HCT116 (cell line): ENCODE data around the gene PIK3CD.

Source experiments
- EZH2 ChIP-seq: fragments of 200-600 bp; sonication (generic); IDR thresholded peaks from 2 replicates; pipeline ENCODE4 v1.6.1; 2017; ENCODE audit warnings: antibody characterized with exemption, mixed run types
- EZH2phosphoT487 ChIP-seq: fragments of 200-600 bp; IDR thresholded peaks from 2 replicates; pipeline ENCODE4 v1.6.1; 2018; ENCODE audit warnings: antibody characterized with exemption, borderline replicate concordance
- FOSL1 ChIP-seq: IDR thresholded peaks from 2 replicates; pipeline ENCODE4 v1.6.1; 2012; ENCODE audit warnings: low read depth
- JUND ChIP-seq: IDR thresholded peaks from 2 replicates; pipeline ENCODE4 v1.6.1; 2012
- POLR2A ChIP-seq: IDR thresholded peaks from 2 replicates; pipeline ENCODE4 v1.7.0; 2011; ENCODE audit warnings: borderline replicate concordance; ENCODE audit not compliant: insufficient read depth, insufficient read length; ENCODE audit errors: extremely low read depth
- POLR2AphosphoS5 ChIP-seq: IDR thresholded peaks from 2 replicates; pipeline ENCODE4 v1.6.1; 2011; ENCODE audit warnings: mild to moderate bottlenecking, low read depth, low read length, moderate library complexity
- RAD21 ChIP-seq: IDR thresholded peaks from 2 replicates; pipeline ENCODE4 v1.6.1; 2012; ENCODE audit warnings: low read depth, mild to moderate bottlenecking
- SIN3A ChIP-seq: IDR thresholded peaks from 2 replicates; pipeline ENCODE4 v1.6.1; 2012; ENCODE audit warnings: low read depth
- SP1 ChIP-seq: IDR thresholded peaks from 2 replicates; pipeline ENCODE4 v1.6.1; 2012; ENCODE audit warnings: low read depth
- YY1 ChIP-seq: IDR thresholded peaks from 2 replicates; pipeline ENCODE4 v1.6.1; 2011; ENCODE audit warnings: low read length, low read depth, moderate library complexity, mild to moderate bottlenecking; ENCODE audit not compliant: insufficient replicate concordance; ENCODE audit errors: extremely low read depth
- ZFX ChIP-seq: fragments of 450-650 bp; IDR thresholded peaks from 2 replicates; pipeline ENCODE4 v1.6.1; 2017
- TF ChIP-seq, protein P1 (sequence below), 3 experiments: fragments of 200-600 bp in 1 of 3; sonication (generic) in 1 of 3; IDR thresholded peaks in 2 of 3; conservative IDR thresholded peaks in 1 of 3; 2 replicates each; pipeline ENCODE4 v1.5.1; 2012 to 2017; ENCODE audit warnings: low read depth in 2 of 3, low read length in 2 of 3, antibody characterized with exemption in 1 of 3, borderline replicate concordance in 1 of 3, control low read depth in 1 of 3, mild to moderate bottlenecking in 1 of 3, mixed read lengths in 1 of 3, mixed run types in 1 of 3, moderate library complexity in 1 of 3; ENCODE audit not compliant: insufficient read depth in 1 of 3
- TF ChIP-seq, protein P2 (sequence below): IDR thresholded peaks from 2 replicates; pipeline ENCODE4 v1.6.1; 2012; ENCODE audit warnings: low read depth

DNA sequence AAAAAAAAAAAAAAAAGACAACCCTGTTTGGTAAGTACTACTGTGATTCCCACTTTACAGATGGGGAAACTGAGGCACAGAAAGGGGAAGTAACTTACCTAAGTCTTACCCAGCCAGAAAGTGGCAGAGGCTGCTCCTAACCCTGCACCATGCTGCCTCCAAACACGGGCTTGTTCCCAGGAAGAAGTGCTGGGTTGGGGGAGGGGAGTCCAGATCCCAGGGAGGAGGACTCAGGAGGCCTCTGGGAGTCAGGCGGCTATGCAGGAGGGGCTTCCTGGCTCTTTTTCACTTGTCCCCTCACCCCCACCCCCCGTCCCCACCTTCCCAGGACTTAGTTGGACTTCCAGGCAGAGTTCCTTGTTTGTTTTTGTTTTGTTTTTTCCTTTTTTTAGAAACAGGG, 23.9 kb downstream of the PIK3CD start:
- TF ChIP-seq, protein P1, sequence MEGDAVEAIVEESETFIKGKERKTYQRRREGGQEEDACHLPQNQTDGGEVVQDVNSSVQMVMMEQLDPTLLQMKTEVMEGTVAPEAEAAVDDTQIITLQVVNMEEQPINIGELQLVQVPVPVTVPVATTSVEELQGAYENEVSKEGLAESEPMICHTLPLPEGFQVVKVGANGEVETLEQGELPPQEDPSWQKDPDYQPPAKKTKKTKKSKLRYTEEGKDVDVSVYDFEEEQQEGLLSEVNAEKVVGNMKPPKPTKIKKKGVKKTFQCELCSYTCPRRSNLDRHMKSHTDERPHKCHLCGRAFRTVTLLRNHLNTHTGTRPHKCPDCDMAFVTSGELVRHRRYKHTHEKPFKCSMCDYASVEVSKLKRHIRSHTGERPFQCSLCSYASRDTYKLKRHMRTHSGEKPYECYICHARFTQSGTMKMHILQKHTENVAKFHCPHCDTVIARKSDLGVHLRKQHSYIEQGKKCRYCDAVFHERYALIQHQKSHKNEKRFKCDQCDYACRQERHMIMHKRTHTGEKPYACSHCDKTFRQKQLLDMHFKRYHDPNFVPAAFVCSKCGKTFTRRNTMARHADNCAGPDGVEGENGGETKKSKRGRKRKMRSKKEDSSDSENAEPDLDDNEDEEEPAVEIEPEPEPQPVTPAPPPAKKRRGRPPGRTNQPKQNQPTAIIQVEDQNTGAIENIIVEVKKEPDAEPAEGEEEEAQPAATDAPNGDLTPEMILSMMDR (IDR thresholded peaks at IDR 0.05 in 2 of 3, conservative IDR thresholded peaks at IDR 0.05 in 1 of 3; ENCODE audit: borderline replicate concordance in 1 of 3, insufficient read depth in 1 of 3, low read depth in 2 of 3, low read length in 2 of 3) = no peak
- TF ChIP-seq ZFX (no peak), SIN3A (no peak), SP1 (no peak), YY1 (no peak), POLR2AphosphoS5 (no peak), POLR2A (no peak), EZH2phosphoT487 (no peak), RAD21 (no peak), EZH2 (no peak), JUND (no peak), FOSL1 (no peak)
- TF ChIP-seq, protein P2, sequence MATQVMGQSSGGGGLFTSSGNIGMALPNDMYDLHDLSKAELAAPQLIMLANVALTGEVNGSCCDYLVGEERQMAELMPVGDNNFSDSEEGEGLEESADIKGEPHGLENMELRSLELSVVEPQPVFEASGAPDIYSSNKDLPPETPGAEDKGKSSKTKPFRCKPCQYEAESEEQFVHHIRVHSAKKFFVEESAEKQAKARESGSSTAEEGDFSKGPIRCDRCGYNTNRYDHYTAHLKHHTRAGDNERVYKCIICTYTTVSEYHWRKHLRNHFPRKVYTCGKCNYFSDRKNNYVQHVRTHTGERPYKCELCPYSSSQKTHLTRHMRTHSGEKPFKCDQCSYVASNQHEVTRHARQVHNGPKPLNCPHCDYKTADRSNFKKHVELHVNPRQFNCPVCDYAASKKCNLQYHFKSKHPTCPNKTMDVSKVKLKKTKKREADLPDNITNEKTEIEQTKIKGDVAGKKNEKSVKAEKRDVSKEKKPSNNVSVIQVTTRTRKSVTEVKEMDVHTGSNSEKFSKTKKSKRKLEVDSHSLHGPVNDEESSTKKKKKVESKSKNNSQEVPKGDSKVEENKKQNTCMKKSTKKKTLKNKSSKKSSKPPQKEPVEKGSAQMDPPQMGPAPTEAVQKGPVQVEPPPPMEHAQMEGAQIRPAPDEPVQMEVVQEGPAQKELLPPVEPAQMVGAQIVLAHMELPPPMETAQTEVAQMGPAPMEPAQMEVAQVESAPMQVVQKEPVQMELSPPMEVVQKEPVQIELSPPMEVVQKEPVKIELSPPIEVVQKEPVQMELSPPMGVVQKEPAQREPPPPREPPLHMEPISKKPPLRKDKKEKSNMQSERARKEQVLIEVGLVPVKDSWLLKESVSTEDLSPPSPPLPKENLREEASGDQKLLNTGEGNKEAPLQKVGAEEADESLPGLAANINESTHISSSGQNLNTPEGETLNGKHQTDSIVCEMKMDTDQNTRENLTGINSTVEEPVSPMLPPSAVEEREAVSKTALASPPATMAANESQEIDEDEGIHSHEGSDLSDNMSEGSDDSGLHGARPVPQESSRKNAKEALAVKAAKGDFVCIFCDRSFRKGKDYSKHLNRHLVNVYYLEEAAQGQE = no peak
